OCI-LY3 (cell line): ENCODE results near the gene TFPI.

ENCODE experiments used
- H2AFZ ChIP-seq: fragments of 200-600, 300-600 bp; shearing (Covaris generic); 2 replicates; pipeline ENCODE4 v1.6.0; 2014; ENCODE audit warnings: antibody characterized with exemption, low read depth, low read length
- H3K27ac ChIP-seq: fragments of 200-600, 300-600 bp; sonication (generic); 2 replicates; pipeline ENCODE4 v1.5.1; 2014; ENCODE audit warnings: mild to moderate bottlenecking, low read length, moderate library complexity, mixed read lengths
- H3K27me3 ChIP-seq: fragments of 200-600, 300-600 bp; sonication (generic); 2 replicates; pipeline ENCODE4 v1.6.1; 2014; ENCODE audit warnings: low read depth, low read length, mixed read lengths
- H3K36me3 ChIP-seq: fragments of 200-600, 300-600 bp; sonication (generic); replicated peaks from 2 replicates; pipeline ENCODE3; 2014; ENCODE audit warnings: low read depth, low read length, mixed read lengths
- H3K4me1 ChIP-seq: fragments of 300-600, 200-600 bp; sonication (generic); 2 replicates; pipeline ENCODE4 v1.6.1; 2014; ENCODE audit warnings: low read length, mixed read lengths
- H3K4me2 ChIP-seq: fragments of 200-600, 300-600 bp; sonication (generic); 2 replicates; pipeline ENCODE4 v1.6.1; 2014; ENCODE audit warnings: low read length, mixed read lengths
- H3K4me3 ChIP-seq: fragments of 300-600, 200-600 bp; sonication (generic); 2 replicates; pipeline ENCODE4 v1.5.1; 2014; ENCODE audit warnings: antibody characterized with exemption, mild to moderate bottlenecking, low read length, moderate library complexity
- H3K79me2 ChIP-seq: fragments of 300-600, 200-600 bp; shearing (Covaris generic); 2 replicates; pipeline ENCODE4 v1.6.1; 2014; ENCODE audit warnings: mild to moderate bottlenecking, low read length, mixed read lengths
- H3K9ac ChIP-seq: fragments of 300-600, 200-600 bp; shearing (Covaris generic); 2 replicates; pipeline ENCODE4 v1.6.0; 2014; ENCODE audit warnings: mild to moderate bottlenecking, low read length, moderate library complexity
- H3K9me3 ChIP-seq: fragments of 200-600, 300-600 bp; shearing (Covaris generic); 2 replicates; pipeline ENCODE4 v1.6.1; 2014; ENCODE audit warnings: low read length, mixed read lengths; ENCODE audit not compliant: insufficient read depth
- H4K20me1 ChIP-seq: fragments of 200-600, 300-600 bp; sonication (generic); 2 replicates; pipeline ENCODE4 v1.6.1; 2016; ENCODE audit warnings: low read length, mixed read lengths; ENCODE audit not compliant: insufficient read depth
- CTCF ChIP-seq: fragments of 200-600, 300-600 bp; sonication (generic); IDR thresholded peaks from 2 replicates; pipeline ENCODE4 v1.5.1; 2014; ENCODE audit warnings: antibody characterized with exemption, low read length, low read depth
- EZH2phosphoT487 ChIP-seq: fragments of 200-600 bp; shearing (Covaris generic); IDR thresholded peaks from 2 replicates; pipeline ENCODE4 v1.6.1; 2018; ENCODE audit warnings: antibody characterized with exemption, mixed run types, low read depth

Gene TFPI

DNA sequence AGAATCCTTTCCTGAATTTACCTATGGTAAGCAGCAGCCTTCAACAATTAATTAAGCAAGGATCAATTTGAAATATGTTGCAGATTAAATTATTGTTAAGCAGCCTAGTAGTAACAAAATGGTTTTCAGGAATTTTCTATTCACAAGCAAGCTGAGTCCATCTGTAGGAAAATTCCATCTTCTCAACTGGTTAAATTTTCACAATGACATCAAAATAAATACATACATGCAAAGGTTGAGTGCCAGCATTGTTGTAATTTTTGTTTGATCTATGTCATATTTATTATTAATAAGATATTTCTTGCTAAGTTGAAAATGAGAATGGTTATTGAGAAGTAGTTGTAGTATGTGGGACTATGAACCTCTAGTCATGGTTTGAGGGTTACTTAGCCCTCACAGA, 15.3 kb upstream of the TFPI start:
- Histone ChIP-seq H2AFZ (no peak overlapping the region), H4K20me1 (no peaks in the 10 kb centered on the region), H3K9ac (no peak overlapping the region), H3K79me2 (no peaks in the 10 kb centered on the region), H3K9me3 (no peaks in the 10 kb centered on the region), H3K27me3 (no peaks in the 10 kb centered on the region), H3K36me3 (no peaks in the 10 kb centered on the region), H3K27ac (no peak overlapping the region), H3K4me1 (no peaks in the 10 kb centered on the region), H3K4me3 (no peak overlapping the region), H3K4me2 (no peak overlapping the region)
- TF ChIP-seq CTCF (no peak), EZH2phosphoT487 (no peak)

DNA sequence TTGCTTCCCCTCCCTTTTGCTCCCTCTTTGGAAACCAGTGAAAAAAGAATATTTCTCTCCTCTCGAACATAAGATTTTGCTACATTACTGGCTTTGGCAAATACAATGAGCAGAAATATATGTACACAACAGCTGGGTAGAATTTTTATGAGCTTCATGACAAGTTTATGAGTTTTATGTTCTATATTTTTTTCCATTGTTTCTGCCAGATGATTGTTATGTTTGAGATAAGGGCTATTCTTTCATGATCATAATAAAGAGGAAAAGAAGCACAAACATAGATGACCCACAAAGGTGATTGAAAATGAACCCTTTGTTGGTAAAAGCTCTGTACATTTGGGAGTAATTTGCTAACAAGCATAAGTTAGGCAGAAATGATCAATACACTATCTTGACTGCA, 14.8 kb upstream of the TFPI start:
- H2AFZ ChIP-seq = no peak overlapping the region
- no peaks in the 10 kb centered on the region for H3K9me3 ChIP-seq
- H3K9ac ChIP-seq = no peak overlapping the region
- H3K27me3 ChIP-seq = no peaks in the 10 kb centered on the region
- no peaks in the 10 kb centered on the region for H4K20me1 ChIP-seq
- H3K4me2 ChIP-seq = no peak overlapping the region
- H3K4me3 ChIP-seq = no peak overlapping the region
- H3K4me1 ChIP-seq = no peaks in the 10 kb centered on the region
- no peaks in the 10 kb centered on the region for H3K79me2 ChIP-seq
- no peak overlapping the region for H3K27ac ChIP-seq
- no peak for TF ChIP-seq CTCF
- TF ChIP-seq EZH2phosphoT487 = no peak
- no peaks in the 10 kb centered on the region for H3K36me3 ChIP-seq

DNA sequence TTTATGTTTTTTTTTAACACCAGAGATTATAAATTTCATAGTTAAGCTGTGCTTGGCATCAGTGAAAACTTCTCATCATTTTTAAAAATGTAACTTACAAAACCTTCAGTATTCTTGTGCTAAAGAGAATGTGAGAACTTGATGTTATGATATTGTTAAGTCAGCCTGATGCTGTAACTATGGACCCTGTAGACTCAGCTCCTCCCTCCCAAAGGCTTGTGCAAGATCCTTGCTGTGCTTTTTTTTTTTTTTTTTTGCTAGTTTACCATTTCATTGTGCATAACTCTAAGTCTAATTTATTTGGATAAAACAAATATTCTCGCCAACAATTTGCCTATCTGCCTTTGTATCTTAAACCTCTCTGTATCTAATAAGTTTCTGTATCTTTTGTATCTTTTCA, 12.9 kb upstream of the TFPI start:
- H2AFZ ChIP-seq = no peak overlapping the region
- no peaks in the 10 kb centered on the region for H3K4me1 ChIP-seq
- H3K9ac ChIP-seq = no peak overlapping the region
- no peak overlapping the region for H3K27ac ChIP-seq
- no peaks in the 10 kb centered on the region for H3K36me3 ChIP-seq
- H3K4me2 ChIP-seq = no peak overlapping the region
- no peaks in the 10 kb centered on the region for H3K27me3 ChIP-seq
- H3K9me3 ChIP-seq = no peaks in the 10 kb centered on the region
- H4K20me1 ChIP-seq = no peaks in the 10 kb centered on the region
- no peak overlapping the region for H3K4me3 ChIP-seq
- TF ChIP-seq EZH2phosphoT487 (no peak), CTCF (no peak)
- no peaks in the 10 kb centered on the region for H3K79me2 ChIP-seq

GRCh38 chr2:187566712-187567111, 12.5 kb upstream of the TFPI start:
- no peak overlapping the region for H3K9ac ChIP-seq
- no peaks in the 10 kb centered on the region for H3K9me3 ChIP-seq
- no peak for TF ChIP-seq EZH2phosphoT487
- no peak for TF ChIP-seq CTCF
- H3K4me1 ChIP-seq = no peaks in the 10 kb centered on the region
- no peaks in the 10 kb centered on the region for H3K27me3 ChIP-seq
- H3K4me3 ChIP-seq = no peak overlapping the region
- no peak overlapping the region for H3K4me2 ChIP-seq
- no peaks in the 10 kb centered on the region for H4K20me1 ChIP-seq
- H3K36me3 ChIP-seq = no peaks in the 10 kb centered on the region
- no peaks in the 10 kb centered on the region for H3K79me2 ChIP-seq
- no peak overlapping the region for H3K27ac ChIP-seq
- H2AFZ ChIP-seq = no peak overlapping the region
